T-helper 2 cell (primary cell): ENCODE results near the gene TSPAN15.

Experiments
- DNase-seq, 5 experiments: peaks; one replicate each; pipeline versions ENCODE4 v3.0.0 to v3.0.0-alpha.2; 2012 to 2022

Gene TSPAN15

GRCh38 chr10:69418052-69418752 is 33.1 kb upstream of the TSPAN15 start:
- DNase-seq: no peak

DNA sequence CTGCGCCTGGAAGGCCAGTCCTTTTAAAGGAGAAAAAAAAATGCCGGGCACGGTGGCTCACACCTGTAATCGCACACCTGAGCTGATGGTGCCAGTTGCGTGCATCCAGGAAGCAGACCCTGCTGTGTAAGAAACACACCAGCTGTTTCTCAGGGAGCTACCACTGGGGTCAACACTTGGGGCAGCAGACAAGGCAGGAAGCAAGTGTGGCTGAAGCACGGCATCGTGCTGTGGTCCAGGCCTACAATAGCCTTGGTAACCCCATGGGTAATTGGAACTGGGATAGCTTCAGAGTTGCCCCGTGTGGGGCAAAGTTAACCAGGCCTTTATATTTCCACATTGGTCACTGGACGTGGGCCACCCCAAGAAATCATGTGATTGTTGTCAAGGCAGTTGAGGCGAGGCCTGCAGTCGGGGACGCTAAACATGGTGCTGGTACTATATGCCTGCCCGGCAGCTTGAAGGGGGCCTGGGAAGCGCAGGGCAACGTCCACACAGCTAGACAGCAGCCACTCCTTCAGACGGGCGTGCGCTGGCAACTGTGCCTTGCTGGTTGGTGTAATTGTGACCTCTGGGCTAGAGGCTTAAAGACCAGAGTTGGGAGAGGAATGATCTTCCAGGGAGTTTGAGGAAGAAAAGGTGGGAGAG is 32.0 kb upstream of the TSPAN15 start:
- no peak for DNase-seq

DNA sequence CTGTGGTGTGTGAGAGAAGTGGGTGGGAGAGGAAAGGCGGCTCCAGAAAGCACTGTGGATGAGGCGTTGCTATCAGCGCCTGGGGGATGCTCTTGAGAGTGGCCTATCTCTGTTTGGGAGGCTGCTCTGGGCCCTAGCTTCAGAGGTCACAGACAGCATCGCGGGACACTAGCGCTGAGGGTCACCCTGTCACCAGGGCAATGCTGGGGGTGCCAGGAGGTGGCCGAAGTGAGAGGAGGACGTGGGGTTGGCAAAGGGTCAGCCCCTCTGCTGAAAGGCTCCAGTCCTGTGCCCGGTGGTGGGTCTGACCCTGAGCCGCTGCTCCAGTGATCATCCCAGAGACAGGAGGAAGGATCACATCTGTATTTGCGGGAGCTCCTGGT is 31.5 kb upstream of the TSPAN15 start:
- DNase-seq: no peak

GRCh38 chr10:69421611-69422308 is 29.5 kb upstream of the TSPAN15 start:
- no peak for DNase-seq

DNA sequence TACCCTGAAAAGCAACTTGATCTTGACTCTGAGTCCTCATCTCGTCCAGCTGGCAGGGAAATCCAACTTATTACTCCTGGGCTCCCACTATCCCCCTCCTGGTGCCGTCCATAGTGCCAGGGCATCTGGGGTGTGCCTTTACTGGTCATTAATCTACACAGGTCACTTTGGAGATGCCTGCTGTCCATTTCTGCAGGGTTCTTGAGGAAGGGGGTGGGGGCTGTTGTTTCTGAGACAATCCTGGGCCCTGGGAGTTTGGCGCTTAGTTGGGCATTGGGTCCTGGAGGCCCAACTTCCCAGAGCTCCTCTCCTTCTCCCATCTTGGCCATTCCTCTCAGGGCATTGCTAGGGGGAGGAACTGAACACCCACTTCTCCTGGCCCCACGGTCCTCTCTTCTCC is 28.6 kb upstream of the TSPAN15 start:
- no peak for DNase-seq

- no peak for DNase-seq
Observed at GRCh38 chr10:69425041-69425440, 26.2 kb upstream of the TSPAN15 start.

DNA sequence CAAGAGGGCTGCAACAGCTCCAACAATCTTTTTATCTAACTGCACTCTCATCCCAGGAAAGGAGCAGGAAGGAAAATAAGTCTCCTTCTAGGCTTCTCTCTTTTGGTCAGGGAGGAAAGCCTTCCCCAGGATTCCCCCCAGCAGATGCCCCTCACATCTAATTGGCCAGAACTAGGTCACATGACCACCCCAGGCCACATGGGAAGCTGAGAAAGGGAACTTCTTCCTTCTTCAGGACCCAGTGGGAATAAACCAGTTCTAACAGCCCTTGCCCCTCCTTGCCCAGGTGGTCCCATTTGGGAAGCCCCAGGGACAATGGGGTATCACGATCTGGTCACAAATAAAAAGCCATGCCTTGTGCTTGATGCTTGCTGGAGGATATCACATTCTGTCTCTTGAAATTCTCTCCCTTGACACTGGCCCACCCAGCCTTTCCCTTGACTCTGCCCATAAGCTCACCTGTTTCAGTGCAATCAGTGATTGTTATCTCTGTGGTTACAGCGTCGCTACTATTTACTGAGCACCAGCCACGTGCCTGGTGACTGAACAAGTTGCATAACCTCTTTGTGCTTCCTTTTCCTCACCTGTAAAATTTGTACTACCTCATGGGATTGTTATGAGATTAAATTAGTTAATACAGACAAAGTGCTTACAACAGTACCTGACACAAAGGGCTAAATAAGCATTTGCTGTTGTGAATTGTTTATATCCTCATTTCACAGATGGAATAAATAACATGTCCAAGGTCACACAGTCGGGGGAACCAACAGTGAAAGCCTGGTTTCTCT is 25.6 kb upstream of the TSPAN15 start:
- peak in 3 of 5 experiments; percentile 49 to 66 (median 57) for DNase-seq

DNA sequence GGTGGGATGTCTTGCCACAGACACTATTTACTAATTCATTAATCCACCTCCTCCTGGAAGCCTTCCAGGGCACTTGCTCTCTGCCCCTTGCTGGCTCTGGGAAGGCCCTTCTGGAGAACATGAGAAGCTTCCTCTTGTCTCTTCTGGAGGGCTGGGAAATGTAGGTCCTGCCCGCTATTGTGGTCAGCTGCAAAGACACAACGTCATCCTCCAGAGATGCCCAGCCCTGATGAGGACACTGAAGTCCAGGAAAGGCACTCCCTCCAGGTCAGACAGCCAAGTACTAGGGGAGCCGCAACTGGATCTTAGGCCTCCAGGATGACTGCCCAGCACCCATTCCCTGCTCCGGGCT is 24.9 kb upstream of the TSPAN15 start:
- DNase-seq: no peak

DNA sequence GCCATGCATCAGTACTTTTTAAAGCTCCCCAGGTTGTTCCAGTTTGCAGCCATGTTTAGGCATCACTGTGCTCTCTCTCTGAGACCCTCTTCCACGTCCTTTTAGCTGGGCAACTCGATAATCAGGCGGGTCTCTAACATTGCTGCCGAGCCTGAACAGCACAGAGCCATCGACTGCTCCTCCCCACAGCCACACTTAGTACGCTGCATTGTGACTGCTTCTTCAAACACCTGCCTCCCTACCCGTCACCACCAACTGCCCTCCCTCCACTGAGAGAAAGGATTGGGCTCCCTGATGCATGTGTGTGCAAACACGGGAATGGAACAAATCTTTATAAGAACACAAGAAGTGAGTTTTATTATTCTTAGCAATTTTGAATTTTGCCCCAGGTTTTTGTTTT is 23.1 kb upstream of the TSPAN15 start:
- no peak for DNase-seq

- DNase-seq: no peak
Observed at GRCh38 chr10:69434169-69434568, 17.1 kb upstream of the TSPAN15 start.

- DNase-seq: no peak
Observed at GRCh38 chr10:69434926-69435325, 16.3 kb upstream of the TSPAN15 start.

- DNase-seq: no peak
Observed at GRCh38 chr10:69435966-69436520, 15.2 kb upstream of the TSPAN15 start.

GRCh38 chr10:69437321-69438259 is 13.7 kb upstream of the TSPAN15 start:
- DNase-seq: no peak

GRCh38 chr10:69438536-69439349 is 12.5 kb upstream of the TSPAN15 start:
- DNase-seq: no peak

DNA sequence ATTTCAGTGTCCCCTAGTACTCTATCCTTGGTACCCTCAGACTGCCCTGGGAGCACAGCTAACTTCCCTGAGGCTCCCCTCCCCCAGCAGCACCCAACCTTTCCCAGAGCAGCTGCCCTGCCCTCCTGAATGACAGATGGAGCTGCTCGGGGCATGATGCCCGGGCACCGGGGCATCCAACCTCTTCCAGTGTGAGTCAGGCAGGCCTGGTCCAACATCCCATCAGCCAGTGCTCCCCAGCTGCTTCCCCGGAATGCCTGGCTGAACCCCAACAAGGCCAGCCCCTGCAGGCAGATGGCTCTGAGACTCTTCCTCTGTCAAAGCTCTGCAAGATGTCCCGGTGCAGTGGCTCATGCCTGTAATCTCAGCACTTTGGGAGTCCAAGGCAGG is 11.9 kb upstream of the TSPAN15 start:
- no peak for DNase-seq

GRCh38 chr10:69439813-69440506 is 11.3 kb upstream of the TSPAN15 start:
- no peak for DNase-seq

DNA sequence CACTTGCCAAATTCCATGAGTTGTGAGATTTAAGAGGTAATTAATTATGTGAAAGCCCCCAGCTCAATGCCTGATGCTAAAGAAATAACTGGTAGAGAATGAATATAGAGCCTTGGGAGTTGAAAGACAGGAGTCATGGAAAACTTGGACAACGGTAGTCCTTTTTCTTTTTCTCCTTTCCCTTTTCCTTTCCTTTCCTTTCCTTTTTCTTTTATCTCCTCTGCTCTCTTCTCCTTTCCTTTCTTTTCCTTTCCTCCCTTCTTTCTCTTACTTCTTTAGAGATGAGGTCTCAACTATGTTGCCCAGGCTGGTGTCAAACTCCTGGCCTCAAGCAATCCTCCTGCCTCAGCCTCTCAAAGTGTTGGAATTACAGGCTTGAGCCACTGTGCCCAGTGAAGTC is 7.9 kb upstream of the TSPAN15 start:
- no peak for DNase-seq

GRCh38 chr10:69445041-69445440 is 6.2 kb upstream of the TSPAN15 start:
- no peak for DNase-seq

GRCh38 chr10:69446229-69446628 is 5.0 kb upstream of the TSPAN15 start:
- DNase-seq: no peak

- DNase-seq: peak in 1 of 5 experiments; percentile 66
Observed at GRCh38 chr10:69446650-69447151, 4.6 kb upstream of the TSPAN15 start.
